Measurements from ENCODE around the gene HTR2A. TPM values are rescaled to one million over a fixed set of nuclear protein-coding genes. Genes with fewer than 3 reads are reported as not detected.
A peak's percentile ranks its signal among the peaks of the same experiment; 100 is the strongest.

HTR2A gene
- total RNA-seq, 4 donors from 2014 or later: 0.57 TPM; not detected in 3

DNA sequence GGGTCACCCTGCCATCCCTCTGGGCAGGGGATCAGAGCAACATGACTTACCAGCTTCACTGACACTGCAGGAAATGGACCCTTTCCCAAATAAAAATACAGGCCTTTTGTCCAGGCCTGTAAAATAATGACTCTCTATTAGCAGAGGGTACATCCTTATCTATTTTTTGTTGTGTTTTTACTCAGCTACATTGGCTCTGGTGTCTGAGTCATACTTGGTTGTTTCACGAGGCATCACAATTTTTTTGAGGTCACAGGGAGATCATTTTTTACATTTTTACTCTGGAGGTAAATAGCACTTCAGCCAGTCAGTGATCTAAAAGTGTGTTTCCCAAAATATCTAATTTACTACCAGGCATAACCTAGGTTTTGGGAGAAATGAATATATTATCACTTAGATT, 6.9 kb upstream of the HTR2A start:
- no peaks in the 10 kb centered on the region for H3K9me3 ChIP-seq
- H3K27me3 ChIP-seq: no peaks in the 10 kb centered on the region
- H3K27ac ChIP-seq: no peak overlapping the region
- H3K36me3 ChIP-seq: no peaks in the 10 kb centered on the region
- 32% methylated on average over 1 of the region's 1 CpG for WGBS
- DNase-seq (ENCODE audit: low spot score in 2 of 2): no peak
- H3K4me3 ChIP-seq: no peak overlapping the region
- H3K4me1 ChIP-seq: no peaks in the 10 kb centered on the region
- TF ChIP-seq POLR2AphosphoS5 (IDR thresholded peaks at IDR 0.05) (no peak), POLR2A (IDR thresholded peaks at IDR 0.05) (no peak), EP300 (IDR thresholded peaks at IDR 0.05) (no peak)
- TF ChIP-seq, protein P1, sequence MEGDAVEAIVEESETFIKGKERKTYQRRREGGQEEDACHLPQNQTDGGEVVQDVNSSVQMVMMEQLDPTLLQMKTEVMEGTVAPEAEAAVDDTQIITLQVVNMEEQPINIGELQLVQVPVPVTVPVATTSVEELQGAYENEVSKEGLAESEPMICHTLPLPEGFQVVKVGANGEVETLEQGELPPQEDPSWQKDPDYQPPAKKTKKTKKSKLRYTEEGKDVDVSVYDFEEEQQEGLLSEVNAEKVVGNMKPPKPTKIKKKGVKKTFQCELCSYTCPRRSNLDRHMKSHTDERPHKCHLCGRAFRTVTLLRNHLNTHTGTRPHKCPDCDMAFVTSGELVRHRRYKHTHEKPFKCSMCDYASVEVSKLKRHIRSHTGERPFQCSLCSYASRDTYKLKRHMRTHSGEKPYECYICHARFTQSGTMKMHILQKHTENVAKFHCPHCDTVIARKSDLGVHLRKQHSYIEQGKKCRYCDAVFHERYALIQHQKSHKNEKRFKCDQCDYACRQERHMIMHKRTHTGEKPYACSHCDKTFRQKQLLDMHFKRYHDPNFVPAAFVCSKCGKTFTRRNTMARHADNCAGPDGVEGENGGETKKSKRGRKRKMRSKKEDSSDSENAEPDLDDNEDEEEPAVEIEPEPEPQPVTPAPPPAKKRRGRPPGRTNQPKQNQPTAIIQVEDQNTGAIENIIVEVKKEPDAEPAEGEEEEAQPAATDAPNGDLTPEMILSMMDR (IDR thresholded peaks at IDR 0.05): no peak

DNA sequence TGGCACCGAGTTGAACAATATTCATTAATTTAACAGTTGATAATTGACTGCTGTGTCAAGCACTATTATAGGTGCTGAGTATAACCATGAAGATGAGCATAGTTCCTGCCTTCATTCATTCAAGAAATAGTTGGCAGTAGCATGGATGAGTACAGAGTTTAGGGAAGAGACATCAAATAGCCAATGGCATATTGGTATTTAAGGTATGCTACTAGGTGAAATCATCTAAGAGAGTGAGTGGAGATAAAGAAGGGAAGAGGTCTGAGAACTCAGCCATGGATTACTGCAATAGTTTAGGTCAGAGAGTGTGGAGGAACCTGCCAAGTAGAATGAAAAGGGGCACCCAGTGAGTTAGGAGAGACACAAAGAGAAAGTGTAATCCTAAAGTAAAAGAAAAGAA, 4.9 kb upstream of the HTR2A start:
- Histone ChIP-seq H3K4me3 (no peak overlapping the region), H3K27me3 (no peaks in the 10 kb centered on the region), H3K4me1 (no peaks in the 10 kb centered on the region), H3K27ac (no peak overlapping the region), H3K36me3 (no peaks in the 10 kb centered on the region), H3K9me3 (no peaks in the 10 kb centered on the region)
- 91% methylated on average over 1 of the region's 1 CpG for WGBS
- TF ChIP-seq POLR2A (IDR thresholded peaks at IDR 0.05) (no peak), POLR2AphosphoS5 (IDR thresholded peaks at IDR 0.05) (no peak), EP300 (IDR thresholded peaks at IDR 0.05) (no peak)
- TF ChIP-seq, protein P1 (IDR thresholded peaks at IDR 0.05): no peak
- no peak for DNase-seq (ENCODE audit: low spot score in 2 of 2)

DNA sequence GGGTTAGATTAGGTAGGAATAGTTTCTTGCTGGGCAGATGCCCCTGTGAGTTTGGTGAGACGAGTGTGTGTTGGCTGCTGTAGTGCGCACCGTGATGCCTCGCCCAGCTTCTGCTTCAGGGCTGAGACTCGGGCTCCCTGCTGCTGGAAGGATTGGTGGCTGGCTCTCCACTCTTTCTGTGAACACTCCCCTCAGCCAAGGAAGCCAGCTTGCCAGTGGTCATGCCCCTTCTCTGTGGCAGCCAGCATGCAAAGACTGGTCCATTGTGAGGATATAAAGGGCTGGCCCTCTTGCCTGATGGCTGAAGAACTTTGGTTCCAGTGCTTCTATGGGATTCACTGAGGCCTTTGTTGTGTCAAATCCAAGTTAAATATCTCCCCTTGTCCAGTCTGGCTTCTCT, 2.9 kb upstream of the HTR2A start:
- no peaks in the 10 kb centered on the region for H3K9me3 ChIP-seq
- H3K27me3 ChIP-seq: no peaks in the 10 kb centered on the region
- no peak overlapping the region for H3K4me3 ChIP-seq
- H3K36me3 ChIP-seq: no peaks in the 10 kb centered on the region
- H3K27ac ChIP-seq: no peak overlapping the region
- H3K4me1 ChIP-seq: no peaks in the 10 kb centered on the region
- no peak for DNase-seq (ENCODE audit: low spot score in 2 of 2)
- WGBS: 80% methylated on average over 5 of the region's 5 CpGs
- TF ChIP-seq POLR2A (IDR thresholded peaks at IDR 0.05): no peak

DNA sequence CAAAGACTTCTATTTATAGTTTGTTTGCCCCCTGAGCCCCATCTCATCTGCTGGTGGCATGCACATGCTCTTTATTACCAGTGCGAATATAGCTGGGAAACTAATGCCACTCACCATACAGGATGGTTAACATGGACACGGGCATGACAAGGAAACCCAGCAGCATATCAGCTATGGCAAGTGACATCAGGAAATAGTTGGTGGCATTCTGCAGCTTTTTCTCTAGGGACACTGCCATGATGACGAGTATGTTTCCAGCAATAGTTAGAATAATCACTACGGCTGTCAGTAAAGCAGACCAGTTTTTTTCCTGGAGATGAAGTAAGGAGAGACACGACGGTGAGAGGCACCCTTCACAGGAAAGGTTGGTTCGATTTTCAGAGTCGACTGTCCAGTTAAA, 1.5 kb downstream of the HTR2A start:
- TF ChIP-seq, protein P1 (IDR thresholded peaks at IDR 0.05): no peak
- TF ChIP-seq POLR2A (IDR thresholded peaks at IDR 0.05) (no peak), POLR2AphosphoS5 (IDR thresholded peaks at IDR 0.05) (no peak), EP300 (IDR thresholded peaks at IDR 0.05) (no peak)
- Histone ChIP-seq H3K9me3 (no peaks in the 10 kb centered on the region), H3K4me1 (peaks cover 15% of the 10 kb centered on the region), H3K4me3 (no peak overlapping the region), H3K36me3 (no peaks in the 10 kb centered on the region), H3K27me3 (no peaks in the 10 kb centered on the region), H3K27ac (no peak overlapping the region)
- no peak for DNase-seq (ENCODE audit: low spot score in 2 of 2)
- 55% methylated on average over 8 of the region's 8 CpGs for WGBS

DNA sequence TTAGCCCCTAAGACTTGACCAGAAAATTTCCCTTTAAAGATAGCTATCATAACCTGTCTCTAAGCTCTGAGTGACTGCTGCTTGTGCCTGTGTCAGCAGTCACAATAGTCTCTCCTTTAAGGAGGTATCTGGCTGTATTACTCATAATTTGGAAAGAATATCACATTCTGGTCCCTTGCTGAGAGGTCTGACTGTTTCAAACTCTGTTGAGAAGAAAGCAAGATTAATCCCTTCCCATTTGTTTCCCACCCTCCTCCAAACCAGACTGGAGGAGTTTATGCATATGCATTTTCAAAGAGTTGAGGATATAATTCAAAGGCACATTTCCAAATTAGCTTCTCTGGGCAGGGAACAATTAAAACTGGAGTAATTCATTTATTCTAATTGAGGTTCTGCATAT, 2.3 kb downstream of the HTR2A start:
- no peaks in the 10 kb centered on the region for H3K27me3 ChIP-seq
- TF ChIP-seq, protein P1 (IDR thresholded peaks at IDR 0.05): no peak
- TF ChIP-seq EP300 (IDR thresholded peaks at IDR 0.05): no peak
- no peak for TF ChIP-seq POLR2AphosphoS5 (IDR thresholded peaks at IDR 0.05)
- TF ChIP-seq POLR2A (IDR thresholded peaks at IDR 0.05): no peak
- H3K27ac ChIP-seq: peak overlapping the region; percentile 44
- peak overlapping the region; percentile 47 for H3K4me3 ChIP-seq
- H3K9me3 ChIP-seq: no peaks in the 10 kb centered on the region
- H3K36me3 ChIP-seq: no peaks in the 10 kb centered on the region
- DNase-seq (ENCODE audit: low spot score in 2 of 2): no peak
- H3K4me1 ChIP-seq: peaks cover 15% of the 10 kb centered on the region
